T follicular helper cell (primary cell): ENCODE measurements around the gene NANOGP8.
"Not testable (repeated sequence)": the region's sequence is repeated elsewhere in the genome, so short reads cannot be mapped to it uniquely, and the experiment has no call there.

Source experiments
- DNase-seq: peaks from one replicate; pipeline ENCODE4 v3.0.0-alpha.2; 2020; ENCODE audit warnings: low read depth

Gene NANOGP8

GRCh38 chr15:35092846-35093245 is 7.8 kb upstream of the NANOGP8 start:
- DNase-seq: no peak

- no peak for DNase-seq
These were observed 7.2 kb upstream of the NANOGP8 start for GRCh38 chr15:35092311-35092710.

- no peak for DNase-seq
These were observed 5.2 kb upstream of the NANOGP8 start for GRCh38 chr15:35090104-35090807.

GRCh38 chr15:35089551-35089950 is 4.5 kb upstream of the NANOGP8 start:
- DNase-seq: no peak

- DNase-seq: no peak
These were observed 3.2 kb upstream of the NANOGP8 start for GRCh38 chr15:35088329-35088728.

- no peak for DNase-seq
These were observed 2.7 kb upstream of the NANOGP8 start for GRCh38 chr15:35087759-35088158.

- not testable (repeated sequence) for DNase-seq
These were observed 2.4 kb downstream of the NANOGP8 start for GRCh38 chr15:35082371-35083348.

- not testable (repeated sequence) for DNase-seq
These were observed 3.3 kb downstream of the NANOGP8 start for GRCh38 chr15:35081626-35082365.

- DNase-seq: no peak
These were observed 4.9 kb downstream of the NANOGP8 start for GRCh38 chr15:35080226-35080625.

GRCh38 chr15:35078221-35078915 is 6.7 kb downstream of the NANOGP8 start:
- DNase-seq: no peak

- DNase-seq: no peak
These were observed 14.0 kb downstream of the NANOGP8 start for GRCh38 chr15:35071106-35071505.

- no peak for DNase-seq
These were observed 16.1 kb downstream of the NANOGP8 start for GRCh38 chr15:35068846-35069475.

GRCh38 chr15:35067496-35068347 is 17.4 kb downstream of the NANOGP8 start:
- no peak for DNase-seq

- no peak for DNase-seq
These were observed 19.0 kb downstream of the NANOGP8 start for GRCh38 chr15:35066094-35066493.

- DNase-seq: no peak
These were observed 20.4 kb downstream of the NANOGP8 start for GRCh38 chr15:35064576-35065190.

- no peak for DNase-seq
These were observed 22.4 kb downstream of the NANOGP8 start for GRCh38 chr15:35062738-35063099.

- DNase-seq: no peak
These were observed 23.0 kb downstream of the NANOGP8 start for GRCh38 chr15:35061825-35062737.

GRCh38 chr15:35061161-35061824 is 23.8 kb downstream of the NANOGP8 start:
- DNase-seq: no peak
